ENCODE results near the gene SAMD15.

SAMD15 gene

DNA sequence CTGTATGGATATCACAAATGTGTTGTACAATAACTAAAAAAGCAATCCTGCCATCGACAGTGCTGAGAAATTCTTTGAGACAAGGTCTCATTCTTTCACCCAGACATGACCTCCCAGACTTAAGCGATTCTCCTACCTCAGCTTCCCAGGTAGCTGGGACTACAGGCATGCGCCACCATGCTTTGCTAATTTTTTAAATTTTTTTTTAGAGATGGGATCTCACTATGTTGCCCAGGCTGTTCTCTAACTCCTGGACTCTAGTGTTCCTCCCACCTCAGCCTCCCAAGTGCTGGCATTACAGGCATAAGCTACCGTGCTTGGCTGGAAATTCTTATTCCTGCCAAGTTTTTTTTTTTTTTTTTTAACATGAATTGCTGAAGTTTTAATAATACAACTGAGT is 62.7 kb downstream of the SAMD15 start:
- Histone ChIP-seq H2AFZ (ENCODE audit: low read depth, low read length) (no peak overlapping the region), H2BK120ac (ENCODE audit: low read depth, low read length) (no peak overlapping the region), H3K14ac (ENCODE audit: low read length in 2 of 2) (no peak overlapping the region), H4K91ac (ENCODE audit: low read length) (no peak overlapping the region), H2AK5ac (ENCODE audit: low read length, severe bottlenecking) (no peak overlapping the region), H3K4me1 (ENCODE audit: control insufficient read depth, insufficient read depth, low read depth, low read length) (no peaks in the 10 kb centered on the region), H3K9ac (ENCODE audit: low read length) (no peak overlapping the region), H2BK12ac (ENCODE audit: low read length in 2 of 2) (no peak overlapping the region), H2BK15ac (ENCODE audit: low read depth, poor library complexity, severe bottlenecking) (no peak overlapping the region), H3K4me3 (ENCODE audit: insufficient read depth in 1 of 2, low read depth in 1 of 2, low read length in 2 of 2) (no peak overlapping the region), H3K23ac (ENCODE audit: low read length in 2 of 2) (no peak overlapping the region), H3K27ac (ENCODE audit: low read length, poor library complexity, severe bottlenecking) (no peak overlapping the region), H3K4ac (ENCODE audit: low read depth in 1 of 2, low read length in 2 of 2) (no peak overlapping the region), H3K27me3 (ENCODE audit: control insufficient read depth in 1 of 2, insufficient read depth in 1 of 2, low read length in 2 of 2) (no peaks in the 10 kb centered on the region), H3K36me3 (ENCODE audit: control insufficient read depth in 1 of 2, insufficient read depth in 2 of 2, low read depth in 1 of 2, low read length in 2 of 2) (peaks cover 23 to 91% of the 10 kb centered on the region in 2 experiments), H3K79me1 (replicated peaks; ENCODE audit: low read length, poor library complexity, severe bottlenecking) (no peaks in the 10 kb centered on the region), H2BK5ac (ENCODE audit: low read depth, low read length, poor library complexity, severe bottlenecking) (no peak overlapping the region), H3K4me2 (ENCODE audit: low read length, poor library complexity, severe bottlenecking) (no peak overlapping the region), H3K9me3 (ENCODE audit: control insufficient read depth, low read length) (no peaks in the 10 kb centered on the region), H4K8ac (ENCODE audit: low read length) (no peak overlapping the region), H3K18ac (ENCODE audit: low read depth in 1 of 2, low read length in 2 of 2) (no peak overlapping the region)
- DNase-seq, result no peak
- 100% methylated on average over 2 of the region's 4 CpGs for WGBS

All from mesenchymal stem cell (in vitro differentiated cells and primary cell).